Activated T-cell treated with anti-CD3 and anti-CD28 coated beads, Interleukin-2, amount 50 U/mL, for 24 hours (primary cell): ENCODE data around the gene CDADC1.
A peak's percentile ranks its signal among the peaks of the same experiment; 100 is the strongest.
"Not testable (repeated sequence)": the region's sequence is repeated elsewhere in the genome, so short reads cannot be mapped to it uniquely, and the experiment has no call there.

ENCODE experiments used
- DNase-seq: peaks from one replicate; pipeline ENCODE4 v3.0.0-alpha.2; 2020
- H3K27ac Mint-ChIP-seq: 2 replicates; pipeline ENCODE4 v1.8.0; 2020; ENCODE audit warnings: mild to moderate bottlenecking, mixed read lengths
- H3K27me3 Mint-ChIP-seq: 2 replicates; pipeline ENCODE4 v1.8.0; 2020; ENCODE audit warnings: mixed read lengths
- H3K36me3 Mint-ChIP-seq: 2 replicates; pipeline ENCODE4 v1.8.0; 2020; ENCODE audit warnings: low read depth, mixed read lengths
- H3K4me1 Mint-ChIP-seq: 2 replicates; pipeline ENCODE4 v1.8.0; 2020; ENCODE audit warnings: low read depth, mixed read lengths
- H3K4me3 Mint-ChIP-seq: 2 replicates; pipeline ENCODE4 v1.8.0; 2020; ENCODE audit warnings: mild to moderate bottlenecking, moderate library complexity, mixed read lengths
- H3K9me3 Mint-ChIP-seq: 2 replicates; pipeline ENCODE4 v1.8.0; 2020; ENCODE audit warnings: mixed read lengths

Gene CDADC1

DNA sequence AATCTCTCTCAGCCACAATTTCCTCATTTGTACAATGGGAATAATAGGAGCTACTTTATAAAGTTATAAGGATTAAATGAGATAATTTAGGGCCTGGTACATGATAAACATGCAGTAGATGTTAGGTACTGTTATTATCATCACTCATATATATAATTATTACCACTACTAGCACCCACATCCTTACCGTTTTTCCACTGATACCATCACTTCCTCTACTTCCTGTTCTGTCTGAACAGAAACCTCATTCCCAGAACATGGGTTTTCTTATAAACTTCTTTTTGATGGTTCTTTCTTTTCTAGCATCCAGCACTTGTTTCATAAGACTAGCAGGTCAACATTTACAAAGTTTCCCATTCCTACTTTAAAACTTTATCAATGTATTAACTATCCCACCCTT lies 6.3 kb downstream of the CDADC1 start:
- Mint-ChIP-seq H3K27me3 (no peaks in the 10 kb centered on the region), H3K9me3 (no peaks in the 10 kb centered on the region), H3K4me1 (peaks cover 73% of the 10 kb centered on the region), H3K36me3 (peaks cover 82% of the 10 kb centered on the region), H3K4me3 (no peak overlapping the region), H3K27ac (peak overlapping the region; percentile 55)
- no peak for DNase-seq

DNA sequence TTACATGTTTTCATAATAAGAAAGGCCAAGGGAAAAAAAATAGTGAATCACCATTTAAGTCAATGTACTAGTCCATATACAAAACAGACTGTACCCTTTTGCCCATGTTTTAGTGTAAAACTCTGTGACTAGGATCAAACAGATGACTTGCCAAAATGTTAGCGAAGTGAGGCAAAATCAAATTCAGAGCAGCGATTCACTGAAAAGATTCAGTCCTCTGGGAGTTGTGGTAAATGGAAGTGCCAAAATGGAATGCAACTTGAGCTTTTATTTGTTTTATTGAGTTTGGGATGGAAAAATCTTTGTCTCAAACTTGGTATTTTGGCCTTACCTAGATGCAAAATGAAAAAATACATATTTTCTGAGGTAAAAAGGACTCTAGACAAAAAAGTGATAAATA lies 9.1 kb downstream of the CDADC1 start:
- H3K36me3 Mint-ChIP-seq = peaks cover 86% of the 10 kb centered on the region
- no peaks in the 10 kb centered on the region for H3K9me3 Mint-ChIP-seq
- no peak for DNase-seq
- H3K4me3 Mint-ChIP-seq = no peak overlapping the region
- H3K27me3 Mint-ChIP-seq = no peaks in the 10 kb centered on the region
- no peak overlapping the region for H3K27ac Mint-ChIP-seq
- H3K4me1 Mint-ChIP-seq = peaks cover 53% of the 10 kb centered on the region

DNA sequence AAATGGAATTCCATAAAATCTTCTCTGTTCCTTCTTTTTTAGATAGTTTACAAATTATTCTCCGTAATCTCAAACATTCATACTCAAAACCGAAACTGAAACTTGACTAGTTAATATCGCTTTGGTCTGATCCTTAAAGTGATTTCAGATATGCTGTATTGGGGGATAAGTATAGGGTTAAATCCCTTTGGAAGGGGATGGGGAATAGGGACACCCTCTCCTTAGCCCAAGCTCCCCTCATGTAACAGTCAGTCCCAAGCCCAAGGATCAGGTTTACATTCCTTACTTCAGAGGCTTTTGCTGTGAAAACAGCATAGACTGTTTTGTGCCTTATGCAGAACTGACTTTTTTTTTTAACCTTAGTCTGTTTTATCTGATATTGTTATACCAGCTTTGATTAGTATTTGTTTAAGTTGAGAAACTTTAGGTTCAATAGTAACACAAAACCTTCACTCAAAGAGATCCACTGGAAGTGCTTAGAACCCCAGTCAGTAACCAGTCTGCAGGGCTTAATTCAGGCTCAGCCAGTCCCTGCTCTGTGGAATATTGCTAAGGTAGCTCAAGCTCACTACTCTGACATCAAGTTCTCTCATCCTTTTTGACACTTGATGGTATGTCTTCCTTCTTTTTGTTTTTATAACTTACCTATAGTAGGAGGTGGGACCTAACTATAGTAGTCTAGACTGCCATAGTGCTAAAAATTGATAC lies 10.5 kb downstream of the CDADC1 start:
- peaks cover 48% of the 10 kb centered on the region for H3K4me1 Mint-ChIP-seq
- DNase-seq = no peak
- peak overlapping the region; percentile 71 for H3K4me3 Mint-ChIP-seq
- H3K36me3 Mint-ChIP-seq = peaks cover 85% of the 10 kb centered on the region
- H3K27me3 Mint-ChIP-seq = no peaks in the 10 kb centered on the region
- H3K9me3 Mint-ChIP-seq = no peaks in the 10 kb centered on the region
- peak overlapping the region; percentile 67 for H3K27ac Mint-ChIP-seq

DNA sequence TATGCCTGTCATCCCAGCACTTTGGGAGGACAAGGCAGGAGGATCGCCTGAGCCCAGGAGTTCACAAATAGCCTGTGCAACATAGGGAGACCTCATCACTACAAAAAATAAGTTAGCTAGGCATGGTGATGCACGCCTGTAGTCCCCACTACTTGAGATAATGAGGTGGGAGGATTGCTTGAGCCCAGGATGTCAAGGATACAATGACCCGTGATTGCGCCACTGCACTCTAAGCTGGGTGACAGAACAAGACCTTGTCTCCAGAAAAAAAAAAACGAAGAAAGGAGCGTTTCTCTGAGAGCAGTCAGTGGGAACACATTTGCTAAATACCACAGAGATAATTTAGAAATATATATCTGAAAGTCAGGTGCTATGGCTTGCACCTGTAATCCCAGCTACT lies 11.9 kb downstream of the CDADC1 start:
- no peak for DNase-seq
- Mint-ChIP-seq H3K4me3 (no peak overlapping the region), H3K27ac (no peak overlapping the region), H3K4me1 (peaks cover 37% of the 10 kb centered on the region), H3K27me3 (no peaks in the 10 kb centered on the region), H3K9me3 (no peaks in the 10 kb centered on the region), H3K36me3 (peaks cover 82% of the 10 kb centered on the region)

DNA sequence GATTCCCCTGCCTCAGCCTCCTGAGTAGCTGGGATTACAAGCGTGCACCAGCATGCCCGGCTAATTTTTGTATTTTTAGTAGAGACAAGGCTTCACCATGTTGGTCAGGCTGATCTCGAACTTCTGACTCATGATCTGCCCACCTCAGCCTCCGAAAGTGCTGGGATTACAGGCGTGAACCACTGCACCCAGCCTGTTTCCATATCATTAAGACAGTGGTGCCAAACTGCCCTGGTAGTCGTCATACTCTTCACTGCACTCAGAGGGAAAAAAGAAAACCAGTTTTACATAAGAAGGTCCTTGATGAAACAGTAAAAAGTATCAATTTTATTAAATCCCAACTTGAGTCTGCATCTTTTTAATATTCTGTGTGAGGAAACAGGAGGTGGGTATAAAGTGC lies 14.9 kb downstream of the CDADC1 start:
- H3K27me3 Mint-ChIP-seq = no peaks in the 10 kb centered on the region
- no peak overlapping the region for H3K27ac Mint-ChIP-seq
- peaks cover 66% of the 10 kb centered on the region for H3K36me3 Mint-ChIP-seq
- H3K4me1 Mint-ChIP-seq = peaks cover 12% of the 10 kb centered on the region
- no peak for DNase-seq
- H3K9me3 Mint-ChIP-seq = no peaks in the 10 kb centered on the region
- H3K4me3 Mint-ChIP-seq = no peak overlapping the region

DNA sequence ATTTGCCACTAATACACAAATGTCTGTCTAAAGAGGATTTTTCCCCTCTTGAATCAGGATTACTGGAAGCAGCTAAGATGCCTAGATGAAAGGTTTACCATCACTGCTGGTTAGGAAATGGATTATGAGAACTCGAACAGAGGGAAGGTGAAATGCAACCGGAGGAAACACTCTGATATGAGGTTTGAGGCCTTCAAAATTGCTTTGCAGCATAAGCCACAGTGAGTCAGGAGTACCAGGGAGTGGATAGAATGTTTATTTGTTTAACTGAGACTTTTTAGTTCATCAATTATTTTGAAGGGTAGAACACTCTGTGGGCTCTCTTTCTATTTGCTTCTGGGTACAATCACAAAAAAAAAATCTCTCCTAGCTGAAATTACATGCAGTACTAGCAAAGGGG lies 18.1 kb downstream of the CDADC1 start:
- Mint-ChIP-seq H3K36me3 (peaks cover 54% of the 10 kb centered on the region), H3K4me1 (peaks cover 4% of the 10 kb centered on the region), H3K27ac (no peak overlapping the region), H3K27me3 (no peaks in the 10 kb centered on the region), H3K4me3 (no peak overlapping the region), H3K9me3 (no peaks in the 10 kb centered on the region)
- DNase-seq = no peak

DNA sequence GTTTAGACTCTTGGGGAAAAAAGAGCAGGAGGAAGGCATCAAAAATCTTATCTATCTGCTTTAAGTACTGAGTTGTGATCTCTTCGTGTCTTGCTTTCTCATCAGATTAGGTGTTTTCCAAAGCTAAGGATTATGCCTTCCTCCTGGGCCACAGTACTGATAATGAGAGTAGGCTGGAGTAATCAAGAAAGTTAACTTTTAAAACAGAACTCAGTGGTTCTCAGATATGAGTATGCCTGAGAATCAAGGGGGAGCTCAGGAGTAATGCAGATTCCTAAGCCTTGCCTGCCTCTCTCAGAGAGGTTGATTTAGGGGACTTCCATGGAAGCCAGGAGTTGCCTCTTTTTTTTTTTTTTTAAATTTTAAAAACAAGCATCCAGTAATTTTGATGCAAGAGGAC lies 23.5 kb downstream of the CDADC1 start:
- no peak for DNase-seq
- H3K36me3 Mint-ChIP-seq = peaks cover 25% of the 10 kb centered on the region
- peaks cover 15% of the 10 kb centered on the region for H3K4me1 Mint-ChIP-seq
- H3K9me3 Mint-ChIP-seq = no peaks in the 10 kb centered on the region
- H3K4me3 Mint-ChIP-seq = no peak overlapping the region
- H3K27me3 Mint-ChIP-seq = no peaks in the 10 kb centered on the region
- peak overlapping the region; percentile 67 for H3K27ac Mint-ChIP-seq

DNA sequence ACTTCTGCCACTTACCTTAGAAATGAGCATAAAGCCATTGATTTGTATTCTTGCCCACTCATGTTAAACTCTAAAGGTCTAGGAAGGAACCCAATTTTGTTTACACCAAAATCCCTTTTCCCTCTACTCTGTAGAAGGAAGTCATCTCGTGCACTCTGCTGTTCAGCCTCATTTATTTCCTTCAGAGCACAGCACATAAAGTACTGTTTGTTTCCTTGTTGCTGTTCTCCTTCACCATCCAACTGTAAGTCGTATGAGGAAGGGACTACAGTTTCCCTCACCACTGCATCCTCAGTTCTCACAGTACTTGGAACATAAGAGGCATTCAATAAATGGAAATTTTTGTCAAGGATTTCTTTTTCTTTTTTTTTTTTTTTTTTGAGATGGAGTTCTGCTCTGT lies 24.6 kb downstream of the CDADC1 start:
- Mint-ChIP-seq H3K27ac (no peak overlapping the region), H3K9me3 (no peaks in the 10 kb centered on the region), H3K4me1 (peaks cover 17% of the 10 kb centered on the region), H3K27me3 (no peaks in the 10 kb centered on the region), H3K4me3 (no peak overlapping the region), H3K36me3 (peaks cover 19% of the 10 kb centered on the region)
- no peak for DNase-seq

DNA sequence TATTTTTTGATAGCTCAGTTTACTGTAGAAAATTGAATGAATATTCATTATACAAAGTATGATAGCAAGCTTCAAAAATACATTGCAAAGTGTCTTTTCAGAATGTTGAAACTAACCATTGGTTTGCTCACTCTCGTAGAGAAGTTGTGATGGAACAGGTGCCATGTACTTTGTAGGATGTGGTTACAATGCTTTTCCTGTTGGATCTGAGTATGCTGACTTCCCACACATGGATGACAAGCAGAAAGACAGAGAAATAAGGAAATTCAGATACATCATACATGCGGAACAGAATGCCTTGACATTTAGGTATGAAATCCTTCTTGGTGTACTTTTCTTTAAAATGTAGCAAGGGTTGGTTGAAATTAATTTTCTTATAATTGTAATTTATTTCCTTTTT lies 30.5 kb downstream of the CDADC1 start:
- H3K27me3 Mint-ChIP-seq = no peaks in the 10 kb centered on the region
- H3K4me3 Mint-ChIP-seq = no peak overlapping the region
- H3K9me3 Mint-ChIP-seq = no peaks in the 10 kb centered on the region
- H3K27ac Mint-ChIP-seq = no peak overlapping the region
- H3K4me1 Mint-ChIP-seq = peaks cover 2% of the 10 kb centered on the region
- no peak for DNase-seq
- peaks cover 31% of the 10 kb centered on the region for H3K36me3 Mint-ChIP-seq

DNA sequence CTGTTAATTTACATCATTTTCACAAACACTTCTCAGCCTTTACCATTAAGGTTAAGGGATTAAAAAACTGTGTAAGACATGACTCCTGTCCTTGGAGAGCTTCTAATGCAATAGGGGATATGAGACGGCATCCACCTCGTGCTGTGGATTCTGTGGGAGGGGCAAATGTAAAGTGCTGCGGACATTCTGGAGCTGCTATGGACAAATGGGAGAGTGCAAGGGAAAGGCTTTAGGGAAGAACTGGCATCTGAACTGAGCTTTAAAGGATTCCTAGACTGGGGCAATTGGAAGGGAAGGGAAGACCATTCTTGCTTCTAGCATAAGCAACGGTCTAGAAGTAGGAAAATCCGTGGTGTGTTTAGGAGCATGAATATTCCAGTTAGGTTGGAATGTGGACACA lies 31.4 kb downstream of the CDADC1 start:
- Mint-ChIP-seq H3K9me3 (no peaks in the 10 kb centered on the region), H3K4me3 (no peak overlapping the region), H3K27ac (no peak overlapping the region)

DNA sequence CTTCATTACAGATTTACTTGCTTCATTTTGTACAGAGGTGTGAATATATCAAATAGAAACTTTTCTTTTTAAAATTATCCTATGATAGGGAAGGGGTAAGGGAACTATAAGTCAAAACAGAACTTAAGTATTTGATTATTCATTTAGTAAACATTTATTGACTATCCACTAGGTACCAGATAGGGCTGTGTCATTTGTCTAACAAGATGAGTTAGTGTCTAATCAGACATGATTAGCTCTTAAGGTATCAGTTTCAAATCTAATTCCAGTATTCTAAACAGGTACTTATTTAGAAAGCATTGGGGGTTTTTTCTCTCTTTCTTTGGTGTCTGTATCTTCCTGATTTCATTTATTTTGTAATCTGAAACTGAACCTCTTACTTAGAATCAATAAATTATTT lies 32.2 kb downstream of the CDADC1 start:
- DNase-seq = no peak
- Mint-ChIP-seq H3K4me3 (no peak overlapping the region), H3K36me3 (peaks cover 36% of the 10 kb centered on the region), H3K27ac (no peak overlapping the region), H3K4me1 (peaks cover 2% of the 10 kb centered on the region), H3K27me3 (no peaks in the 10 kb centered on the region), H3K9me3 (no peaks in the 10 kb centered on the region)

More for the DNA sequence above, 31.4 kb downstream of the CDADC1 start:
- peaks cover 2% of the 10 kb centered on the region for H3K4me1 Mint-ChIP-seq
- DNase-seq = no peak
- no peaks in the 10 kb centered on the region for H3K27me3 Mint-ChIP-seq
- H3K36me3 Mint-ChIP-seq = peaks cover 36% of the 10 kb centered on the region

DNA sequence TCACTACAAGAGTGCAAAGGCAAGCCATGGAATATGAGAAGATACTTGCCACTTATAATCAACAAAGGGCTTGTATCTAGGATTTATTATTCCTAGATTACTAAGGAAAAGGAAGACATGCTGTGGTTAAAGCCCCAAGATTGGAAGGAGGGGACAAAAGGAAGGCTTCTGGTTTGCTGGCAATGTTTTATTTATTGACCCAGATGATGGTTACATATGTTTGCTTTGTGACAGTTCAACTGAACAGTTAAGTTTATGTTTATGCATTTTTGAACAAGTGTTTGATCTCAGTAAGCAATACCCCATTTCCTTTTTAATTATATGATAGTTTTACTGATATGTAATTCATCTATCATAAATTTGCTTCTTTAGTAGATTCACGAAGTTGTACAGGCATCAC lies 40.3 kb downstream of the CDADC1 start:
- H3K4me3 Mint-ChIP-seq = no peak overlapping the region
- no peak for DNase-seq
- no peak overlapping the region for H3K27ac Mint-ChIP-seq
- peaks cover 31% of the 10 kb centered on the region for H3K36me3 Mint-ChIP-seq
- peaks cover 8% of the 10 kb centered on the region for H3K4me1 Mint-ChIP-seq
- H3K27me3 Mint-ChIP-seq = no peaks in the 10 kb centered on the region
- no peaks in the 10 kb centered on the region for H3K9me3 Mint-ChIP-seq

DNA sequence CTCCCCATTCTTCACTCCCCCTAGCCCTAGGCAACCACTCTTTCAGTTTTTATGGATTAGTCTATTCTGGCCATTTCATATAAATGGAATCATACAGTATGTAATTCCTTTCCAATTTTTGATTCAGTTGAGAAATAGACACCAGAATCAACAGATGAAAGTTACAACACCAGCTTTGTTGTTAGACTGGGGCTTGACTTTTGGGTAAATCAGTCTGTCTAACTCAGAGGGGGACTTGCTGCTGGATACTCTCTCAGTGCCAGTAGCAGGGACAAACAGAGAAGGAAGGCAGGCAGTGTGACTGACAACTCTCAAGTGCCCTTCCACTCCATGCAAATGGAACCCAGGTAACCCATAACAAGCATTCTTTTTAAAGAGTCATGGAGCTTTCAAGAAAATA lies 40.7 kb downstream of the CDADC1 start:
- Mint-ChIP-seq H3K36me3 (peaks cover 30% of the 10 kb centered on the region), H3K4me1 (peaks cover 8% of the 10 kb centered on the region), H3K4me3 (no peak overlapping the region), H3K27me3 (no peaks in the 10 kb centered on the region), H3K27ac (no peak overlapping the region), H3K9me3 (no peaks in the 10 kb centered on the region)
- no peak for DNase-seq

DNA sequence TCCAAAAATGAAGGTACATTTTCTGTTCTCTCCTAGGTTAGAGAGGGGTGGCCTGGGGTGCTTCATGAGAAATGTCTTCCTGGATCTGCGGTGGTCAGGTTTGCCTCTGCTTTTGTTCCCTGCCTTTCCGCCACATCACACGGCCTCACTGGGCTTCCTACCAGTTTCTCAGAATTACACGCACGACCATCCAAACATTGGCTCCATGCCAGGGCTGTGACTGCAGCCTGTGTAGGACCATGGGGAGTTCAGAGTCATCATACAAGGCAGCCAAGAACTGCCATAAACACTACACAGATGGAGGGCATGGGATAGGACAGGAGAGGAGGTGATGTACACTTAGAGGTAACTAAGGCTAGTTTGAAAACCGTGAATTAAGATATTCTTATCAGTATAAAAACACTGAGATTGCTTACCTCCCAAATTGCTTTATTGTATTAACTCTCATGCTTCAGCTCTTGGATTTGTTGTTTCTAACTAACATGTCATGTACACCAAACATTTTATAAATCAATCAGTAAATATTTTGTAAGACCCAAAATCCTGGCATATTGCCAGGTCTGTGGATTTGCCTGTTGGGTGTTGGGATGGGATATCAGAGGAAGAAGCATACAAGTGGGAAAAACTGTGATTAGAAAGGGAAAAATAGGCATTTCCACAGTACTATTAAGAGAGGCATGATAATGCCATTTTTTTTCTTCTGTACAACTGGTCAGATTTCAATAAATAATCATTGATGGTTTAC lies 45.2 kb downstream of the CDADC1 start:
- H3K27ac Mint-ChIP-seq = peak overlapping the region; percentile 57

DNA sequence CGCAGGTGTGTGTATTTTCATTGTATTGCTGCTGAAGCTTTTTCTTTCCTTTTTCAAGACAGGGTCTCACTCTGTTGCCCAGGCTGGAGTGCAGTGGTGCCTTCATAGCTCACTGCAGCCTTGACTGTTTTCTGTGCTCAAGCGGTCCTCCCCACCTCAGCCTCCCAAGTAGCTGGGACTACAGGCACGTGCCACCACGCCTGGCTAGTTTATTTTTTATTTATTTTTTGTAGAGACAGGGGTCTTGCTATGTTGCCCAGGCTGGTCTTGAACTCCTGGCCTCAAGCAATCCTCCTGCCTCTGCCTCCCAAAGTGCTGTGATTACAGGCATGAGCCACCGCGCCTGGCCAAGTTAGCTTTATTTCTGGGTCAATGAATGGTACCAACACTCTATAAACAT lies 47.0 kb downstream of the CDADC1 start:
- H3K27ac Mint-ChIP-seq, H3K4me3 Mint-ChIP-seq, H3K9me3 Mint-ChIP-seq, DNase-seq, H3K4me1 Mint-ChIP-seq, H3K27me3 Mint-ChIP-seq: not testable (repeated sequence)
- peaks cover 15% of the 10 kb centered on the region for H3K36me3 Mint-ChIP-seq

More for the DNA sequence above, 45.2 kb downstream of the CDADC1 start:
- Mint-ChIP-seq H3K27me3 (no peaks in the 10 kb centered on the region), H3K36me3 (peaks cover 21% of the 10 kb centered on the region), H3K4me1 (peaks cover 8% of the 10 kb centered on the region), H3K9me3 (no peaks in the 10 kb centered on the region), H3K4me3 (no peak overlapping the region)
- DNase-seq = no peak
